Natural killer cell treated with Interleukin-12 subunit alpha and Interleukin-12 subunit beta and Interleukin-15 and Interleukin-18, amount 100 ng/mL, for 72 hours (primary cell): ENCODE data around the gene RPL19. TPM values are rescaled to one million over a fixed set of nuclear protein-coding genes. Genes with fewer than 3 reads are reported as not detected.

Experiments used
- ATAC-seq, 2 donors: fragments of 150-1000 bp; cut with Tn5 transposase in 1 of 2; sonication (Bioruptor Pico), chemical (Tn5 transposase) in 1 of 2; 2 replicates each; pipeline ENCODE4 v1.10.0; 2021
- DNase-seq: peaks from one replicate; pipeline ENCODE4 v3.0.0; 2022; ENCODE audit warnings: low spot score
- H3K27ac Mint-ChIP-seq, 2 donors: 1 replicate in 1 of 2; 2 replicates in 1 of 2; pipeline ENCODE4 v1.8.0; 2022; ENCODE audit warnings: mixed read lengths in 2 of 2, mild to moderate bottlenecking in 1 of 2, moderate library complexity in 1 of 2
- H3K27me3 Mint-ChIP-seq, 2 donors: 1 replicate in 1 of 2; 2 replicates in 1 of 2; pipeline ENCODE4 v1.8.0; 2022; ENCODE audit warnings: mixed read lengths in 2 of 2
- H3K36me3 Mint-ChIP-seq: one replicate; pipeline ENCODE4 v1.8.0; 2022; ENCODE audit warnings: mixed read lengths
- H3K4me1 Mint-ChIP-seq, 2 donors: 1 replicate in 1 of 2; 2 replicates in 1 of 2; pipeline ENCODE4 v1.8.0; 2022; ENCODE audit warnings: low read depth in 2 of 2, mixed read lengths in 2 of 2, mild to moderate bottlenecking in 1 of 2
- H3K4me3 Mint-ChIP-seq: one replicate; pipeline ENCODE4 v1.8.0; 2022; ENCODE audit warnings: mixed read lengths
- H3K9me3 Mint-ChIP-seq: 2 replicates; pipeline ENCODE4 v1.8.0; 2022; ENCODE audit warnings: mixed read lengths
- total RNA-seq, 2 donors: library from RNA; stranded (reverse); gene quantifications; one replicate each; pipeline ENCODE4 v1.2.3, GENCODE V29; 2022

Gene RPL19
- total RNA-seq, 2 donors from 2014 or later, result 1,326 to 1,683 TPM

- DNase-seq, result no peak
- Mint-ChIP-seq H3K4me3 (no peak overlapping the region), H3K36me3 (no peaks in the 10 kb centered on the region), H3K27me3 (peaks cover 7 to 27% of the 10 kb centered on the region in 2 donors), H3K4me1 (peaks cover 14% of the 10 kb centered on the region in 2 donors), H3K9me3 (no peaks in the 10 kb centered on the region), H3K27ac (no peak overlapping the region)
- ATAC-seq, result no peak
Observed at GRCh38 chr17:39229274-39229913, 29.3 kb downstream of the RPL19 start.

GRCh38 chr17:39230361-39230760 lies 30.3 kb downstream of the RPL19 start:
- H3K27ac Mint-ChIP-seq, result no peak overlapping the region
- peaks cover 14% of the 10 kb centered on the region in 2 donors for H3K4me1 Mint-ChIP-seq
- H3K4me3 Mint-ChIP-seq, result no peak overlapping the region
- no peaks in the 10 kb centered on the region for H3K9me3 Mint-ChIP-seq
- DNase-seq (no peak), ATAC-seq (no peak)
- H3K27me3 Mint-ChIP-seq, result peaks cover 7 to 27% of the 10 kb centered on the region in 2 donors
- H3K36me3 Mint-ChIP-seq, result no peaks in the 10 kb centered on the region

- no peaks in the 10 kb centered on the region for H3K36me3 Mint-ChIP-seq
- no peak overlapping the region for H3K4me3 Mint-ChIP-seq
- peaks cover 3 to 24% of the 10 kb centered on the region in 2 donors for H3K27me3 Mint-ChIP-seq
- H3K9me3 Mint-ChIP-seq, result no peaks in the 10 kb centered on the region
- no peak overlapping the region for H3K27ac Mint-ChIP-seq
- ATAC-seq (no peak), DNase-seq (no peak)
- peaks cover 10 to 11% of the 10 kb centered on the region in 2 donors for H3K4me1 Mint-ChIP-seq
Observed at GRCh38 chr17:39231091-39231561, 31.0 kb downstream of the RPL19 start.

GRCh38 chr17:39231591-39232551 lies 31.8 kb downstream of the RPL19 start:
- Mint-ChIP-seq H3K27ac (peak overlapping the region in 1 of 2 donors; percentile 12), H3K36me3 (no peaks in the 10 kb centered on the region), H3K4me3 (peak overlapping the region; percentile 45), H3K27me3 (peaks cover 0 to 21% of the 10 kb centered on the region in 2 donors), H3K9me3 (no peaks in the 10 kb centered on the region), H3K4me1 (peaks cover 9 to 10% of the 10 kb centered on the region in 2 donors)
- DNase-seq, result no peak
- ATAC-seq, result peak; percentile 79

- peak; percentile 55 to 67 for ATAC-seq
- Mint-ChIP-seq H3K27me3 (peaks cover 0 to 9% of the 10 kb centered on the region in 2 donors), H3K4me3 (no peak overlapping the region), H3K4me1 (peaks cover 22 to 28% of the 10 kb centered on the region in 2 donors), H3K9me3 (no peaks in the 10 kb centered on the region), H3K36me3 (no peaks in the 10 kb centered on the region), H3K27ac (no peak overlapping the region)
- no peak for DNase-seq
Observed at GRCh38 chr17:39235555-39236449, 35.7 kb downstream of the RPL19 start.

GRCh38 chr17:39236450-39236927 lies 36.4 kb downstream of the RPL19 start:
- Mint-ChIP-seq H3K4me1 (peaks cover 22 to 27% of the 10 kb centered on the region in 2 donors), H3K4me3 (no peak overlapping the region), H3K36me3 (no peaks in the 10 kb centered on the region), H3K27ac (no peak overlapping the region), H3K27me3 (peaks cover 0 to 8% of the 10 kb centered on the region in 2 donors), H3K9me3 (no peaks in the 10 kb centered on the region)
- ATAC-seq (no peak), DNase-seq (no peak)

- peaks cover 16 to 22% of the 10 kb centered on the region in 2 donors for H3K4me1 Mint-ChIP-seq
- no peaks in the 10 kb centered on the region for H3K36me3 Mint-ChIP-seq
- H3K27me3 Mint-ChIP-seq, result peaks cover 0 to 3% of the 10 kb centered on the region in 2 donors
- ATAC-seq (no peak), DNase-seq (no peak)
- no peaks in the 10 kb centered on the region for H3K9me3 Mint-ChIP-seq
- no peak overlapping the region for H3K27ac Mint-ChIP-seq
- H3K4me3 Mint-ChIP-seq, result no peak overlapping the region
Observed at GRCh38 chr17:39236981-39237441, 36.9 kb downstream of the RPL19 start.

GRCh38 chr17:39237586-39237985 lies 37.5 kb downstream of the RPL19 start:
- DNase-seq (no peak), ATAC-seq (no peak)
- no peaks in the 10 kb centered on the region for H3K27me3 Mint-ChIP-seq
- H3K36me3 Mint-ChIP-seq, result no peaks in the 10 kb centered on the region
- no peaks in the 10 kb centered on the region for H3K9me3 Mint-ChIP-seq
- peaks cover 13 to 18% of the 10 kb centered on the region in 2 donors for H3K4me1 Mint-ChIP-seq
- no peak overlapping the region for H3K4me3 Mint-ChIP-seq
- H3K27ac Mint-ChIP-seq, result no peak overlapping the region

- H3K27me3 Mint-ChIP-seq, result no peaks in the 10 kb centered on the region
- DNase-seq, result no peak
- H3K9me3 Mint-ChIP-seq, result no peaks in the 10 kb centered on the region
- H3K27ac Mint-ChIP-seq, result peak overlapping the region; percentile 16 to 77
- H3K4me3 Mint-ChIP-seq, result peak overlapping the region; percentile 65
- peaks cover 13 to 18% of the 10 kb centered on the region in 2 donors for H3K4me1 Mint-ChIP-seq
- no peaks in the 10 kb centered on the region for H3K36me3 Mint-ChIP-seq
- ATAC-seq, result peak; percentile 77 to 79
Observed at GRCh38 chr17:39238311-39238972, 38.4 kb downstream of the RPL19 start.

- no peak overlapping the region for H3K27ac Mint-ChIP-seq
- no peaks in the 10 kb centered on the region for H3K9me3 Mint-ChIP-seq
- H3K4me1 Mint-ChIP-seq, result peaks cover 23 to 26% of the 10 kb centered on the region in 2 donors
- H3K4me3 Mint-ChIP-seq, result no peak overlapping the region
- no peaks in the 10 kb centered on the region for H3K27me3 Mint-ChIP-seq
- no peaks in the 10 kb centered on the region for H3K36me3 Mint-ChIP-seq
- DNase-seq (no peak), ATAC-seq (peak in 1 of 2 donors; percentile 54)
Observed at GRCh38 chr17:39239640-39240314, 39.7 kb downstream of the RPL19 start.

- ATAC-seq (no peak), DNase-seq (no peak)
- Mint-ChIP-seq H3K27me3 (no peaks in the 10 kb centered on the region), H3K36me3 (no peaks in the 10 kb centered on the region), H3K27ac (no peak overlapping the region), H3K4me3 (no peak overlapping the region), H3K9me3 (no peaks in the 10 kb centered on the region), H3K4me1 (peaks cover 25 to 27% of the 10 kb centered on the region in 2 donors)
Observed at GRCh38 chr17:39240631-39241030, 40.5 kb downstream of the RPL19 start.

- Mint-ChIP-seq H3K36me3 (no peaks in the 10 kb centered on the region), H3K27ac (no peak overlapping the region), H3K4me1 (peaks cover 25 to 26% of the 10 kb centered on the region in 2 donors), H3K9me3 (no peaks in the 10 kb centered on the region), H3K27me3 (no peaks in the 10 kb centered on the region), H3K4me3 (no peak overlapping the region)
- no peak for ATAC-seq
- DNase-seq, result no peak
Observed at GRCh38 chr17:39243155-39243554, 43.1 kb downstream of the RPL19 start.
